GM21737 (cell line): Measurements from ENCODE around the gene CFH.
"Not testable (repeated sequence)": the region's sequence is repeated elsewhere in the genome, so short reads cannot be mapped to it uniquely, and the experiment has no call there.

Source experiments
- ATAC-seq: cut with Tn5 transposase; IDR thresholded peaks from one replicate; pipeline ENCODE4 v1.9.1; 2021; ENCODE audit warnings: mild to moderate bottlenecking, moderate library complexity; ENCODE audit not compliant: unreplicated experiment

The CFH gene

GRCh38 chr1:196661345-196661744 lies 9.5 kb downstream of the CFH start:
- no peak for ATAC-seq

GRCh38 chr1:196667131-196667530 lies 15.3 kb downstream of the CFH start:
- ATAC-seq: no peak

- ATAC-seq: no peak
Measured at GRCh38 chr1:196669051-196669450, 17.2 kb downstream of the CFH start.

- no peak for ATAC-seq
Measured at GRCh38 chr1:196669693-196670092, 17.9 kb downstream of the CFH start.

- ATAC-seq: no peak
Measured at GRCh38 chr1:196674908-196675307, 23.1 kb downstream of the CFH start.

- no peak for ATAC-seq
Measured at GRCh38 chr1:196677781-196678509, 26.1 kb downstream of the CFH start.

GRCh38 chr1:196678510-196678884 lies 26.7 kb downstream of the CFH start:
- no peak for ATAC-seq

- no peak for ATAC-seq
Measured at GRCh38 chr1:196680107-196680506, 28.3 kb downstream of the CFH start.

- ATAC-seq: no peak
Measured at GRCh38 chr1:196684476-196684875, 32.6 kb downstream of the CFH start.

GRCh38 chr1:196685506-196685905 lies 33.7 kb downstream of the CFH start:
- ATAC-seq: no peak

GRCh38 chr1:196689001-196689400 lies 37.2 kb downstream of the CFH start:
- ATAC-seq: no peak

- ATAC-seq: no peak
Measured at GRCh38 chr1:196690582-196690981, 38.7 kb downstream of the CFH start.

- no peak for ATAC-seq
Measured at GRCh38 chr1:196698993-196699392, 47.1 kb downstream of the CFH start.

- ATAC-seq: no peak
Measured at GRCh38 chr1:196701144-196701543, 49.3 kb downstream of the CFH start.

- not testable (repeated sequence) for ATAC-seq
Measured at GRCh38 chr1:196709892-196710291, 58.0 kb downstream of the CFH start.

GRCh38 chr1:196717868-196718267 lies 66.0 kb downstream of the CFH start:
- ATAC-seq: no peak

- peak; percentile 98 for ATAC-seq
Measured at GRCh38 chr1:196723325-196724185, 71.7 kb downstream of the CFH start.

- ATAC-seq: no peak
Measured at GRCh38 chr1:196732526-196732925, 80.7 kb downstream of the CFH start.

GRCh38 chr1:196733091-196733970 lies 81.5 kb downstream of the CFH start:
- no peak for ATAC-seq

- ATAC-seq: no peak
Measured at GRCh38 chr1:196734006-196734405, 82.2 kb downstream of the CFH start.

- no peak for ATAC-seq
Measured at GRCh38 chr1:196734460-196734859, 82.6 kb downstream of the CFH start.
